SHP77 treated with DMSO at 0.1 percent for 48 hours (cell line): ENCODE measurements around the gene PTX4.

Experiments used
- DNase-seq: peaks from one replicate; lab custom pipeline; 2025; lab: John Stamatoyannopoulos, UW

The PTX4 gene

GRCh38 chr16:1459967-1460366 is 28.8 kb downstream of the PTX4 start:
- no peak for DNase-seq

DNA sequence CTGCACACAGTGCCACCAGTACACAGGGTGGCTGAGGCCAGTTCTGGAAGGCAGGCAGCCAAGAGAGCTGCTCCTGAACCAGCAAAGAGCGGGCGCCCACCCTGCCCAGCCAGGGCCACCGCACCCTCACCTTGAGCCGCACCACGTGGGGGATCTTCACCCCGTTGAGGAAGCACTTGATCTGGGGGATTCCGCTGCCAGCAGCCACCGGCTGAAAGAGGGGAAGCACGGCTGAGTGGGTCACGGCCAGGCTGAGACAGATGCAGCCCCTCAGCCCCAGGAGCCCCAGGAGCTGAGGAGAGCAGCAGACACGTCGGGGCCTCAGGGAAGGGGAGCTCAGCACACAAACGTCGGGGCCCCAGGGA is 29.8 kb downstream of the PTX4 start:
- DNase-seq: no peak

DNA sequence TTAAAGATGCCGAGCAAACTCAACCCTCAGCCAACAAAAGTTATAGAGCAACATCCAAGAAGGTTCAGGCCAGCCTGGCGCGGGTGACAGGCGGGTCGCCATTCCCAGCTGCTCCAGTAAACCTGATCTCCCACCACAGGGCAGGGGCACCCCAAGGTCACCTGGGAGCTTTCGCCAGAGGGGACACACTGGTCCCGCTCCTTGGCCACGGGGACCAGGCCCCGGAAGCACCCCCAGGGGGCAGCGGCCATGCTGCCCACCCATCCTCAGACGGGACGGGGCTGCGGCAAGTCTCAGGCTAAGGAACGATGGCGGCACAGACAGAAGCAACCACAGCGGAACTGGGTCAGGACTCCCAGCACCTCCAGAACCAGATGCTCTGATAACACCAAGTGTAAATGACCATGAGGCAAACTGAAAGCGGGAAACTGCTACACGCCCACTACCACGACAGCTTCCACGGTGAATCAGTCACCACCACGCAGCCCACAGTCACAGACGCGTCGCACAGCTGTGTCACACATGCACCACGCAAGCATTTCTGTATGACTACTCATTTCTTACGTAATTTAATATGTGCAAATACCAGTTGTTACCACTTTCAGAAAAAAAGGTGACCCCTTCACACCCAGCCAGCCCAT is 30.3 kb downstream of the PTX4 start:
- no peak for DNase-seq

DNA sequence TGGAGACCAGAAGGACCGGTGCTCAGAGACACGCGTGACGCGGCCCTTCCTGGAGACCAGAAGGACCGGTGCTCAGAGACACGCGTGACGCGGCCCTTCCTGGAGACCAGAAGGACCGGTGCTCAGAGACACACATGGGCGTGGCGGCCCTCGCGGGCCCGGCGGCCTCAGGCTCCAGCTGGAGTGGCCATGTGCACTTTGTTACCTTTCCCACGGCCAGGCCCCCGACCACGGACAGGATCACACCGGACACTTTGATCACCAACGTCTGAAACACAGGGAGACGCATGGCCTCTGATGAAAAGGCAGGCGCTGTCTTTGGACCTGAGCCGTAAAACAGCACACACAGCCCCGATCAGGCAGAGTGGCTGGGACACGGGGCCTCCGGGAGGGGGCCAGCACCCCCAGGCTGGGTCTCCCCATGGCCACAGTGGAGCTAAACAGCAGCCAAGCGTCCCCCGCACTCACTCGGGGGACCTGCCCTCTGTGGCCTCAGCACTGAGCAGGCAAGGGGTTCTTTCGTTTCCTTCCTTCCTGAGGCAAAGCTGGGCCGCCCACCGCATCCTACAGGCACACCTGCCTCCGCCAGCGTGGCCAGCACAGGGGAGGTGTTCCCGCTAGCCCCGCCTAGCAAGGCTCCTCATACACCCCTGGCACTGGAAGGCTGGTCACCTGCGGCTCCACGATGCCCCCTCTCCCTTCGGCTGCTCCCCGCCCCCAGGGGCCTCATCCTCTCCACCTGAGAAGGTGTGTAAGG is 31.1 kb downstream of the PTX4 start:
- no peak for DNase-seq

DNA sequence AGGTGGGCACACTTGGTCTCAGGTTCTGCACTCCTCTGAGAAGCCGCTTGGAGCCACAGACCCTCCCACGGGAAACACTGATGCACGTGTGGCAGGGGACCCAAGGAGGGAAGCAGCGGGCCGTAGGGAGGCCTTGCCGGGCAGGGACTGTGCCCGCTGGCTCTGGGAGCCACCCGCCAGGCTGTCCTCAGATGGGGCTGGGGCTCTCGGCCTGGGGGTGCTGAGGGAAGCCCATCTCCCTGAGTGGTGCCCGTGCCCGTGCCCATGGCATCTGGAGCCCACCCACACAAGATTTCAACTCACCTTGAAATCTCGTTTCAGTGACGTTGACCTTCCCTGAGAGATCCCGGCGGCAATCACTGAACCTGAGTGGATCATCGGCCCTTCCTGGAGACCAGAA is 31.8 kb downstream of the PTX4 start:
- DNase-seq: no peak

GRCh38 chr16:1455190-1456171 is 33.3 kb downstream of the PTX4 start:
- DNase-seq: no peak

- DNase-seq: no peak
Observed at GRCh38 chr16:1454561-1454960, 34.2 kb downstream of the PTX4 start.

GRCh38 chr16:1453316-1453715 is 35.4 kb downstream of the PTX4 start:
- no peak for DNase-seq

DNA sequence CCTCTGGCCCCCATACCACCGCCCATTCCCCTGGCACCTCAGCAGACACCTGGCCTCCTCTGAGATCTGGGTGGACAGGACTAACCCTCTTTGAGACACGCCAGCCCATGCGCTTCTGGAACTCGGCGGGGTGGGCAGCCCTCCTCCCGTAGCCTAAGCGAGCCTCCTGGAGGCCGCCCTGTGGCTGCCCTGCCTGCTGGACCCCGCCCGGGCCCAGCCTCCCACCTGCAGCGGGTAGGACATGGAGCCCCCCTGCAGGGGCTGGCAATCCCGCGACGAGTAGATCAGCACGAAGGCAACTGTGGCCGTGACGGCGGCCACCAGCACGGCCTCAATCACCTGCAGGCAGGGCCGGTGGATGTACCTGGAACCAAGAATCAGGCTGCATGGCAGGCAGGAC is 36.2 kb downstream of the PTX4 start:
- no peak for DNase-seq

DNA sequence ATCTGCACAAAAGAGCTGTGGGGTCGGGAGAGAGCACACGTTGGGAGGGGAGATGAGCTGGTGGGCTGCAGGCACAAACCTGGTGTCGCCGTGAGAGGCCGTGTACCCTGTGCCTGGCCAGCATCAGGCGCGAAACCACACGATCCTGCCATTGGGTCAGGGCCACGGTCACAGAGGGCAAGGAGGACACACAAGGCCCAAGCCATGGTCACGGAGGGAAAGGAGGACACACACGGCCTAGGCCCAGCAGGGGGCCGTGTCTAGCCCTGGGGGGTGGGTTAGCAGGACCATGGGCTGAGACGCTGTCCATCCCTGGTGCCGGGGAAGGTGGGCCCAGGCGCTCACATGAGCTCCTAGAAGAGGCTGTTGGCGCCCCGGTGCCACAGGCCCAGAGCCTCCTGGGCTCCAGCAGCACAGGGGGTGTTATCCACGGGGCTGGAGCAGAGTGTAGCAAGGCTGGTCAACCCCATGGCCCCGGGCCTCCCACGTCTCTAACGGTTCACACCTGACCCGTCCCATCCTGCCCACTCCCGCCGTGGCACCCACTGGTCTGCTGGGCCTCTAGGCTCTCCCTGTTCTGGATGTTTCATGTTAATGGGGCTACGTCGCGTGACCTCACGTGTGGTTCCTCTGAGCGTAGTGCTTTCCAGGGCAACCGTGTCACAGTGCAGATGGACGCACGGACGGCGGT is 36.9 kb downstream of the PTX4 start:
- DNase-seq: no peak

DNA sequence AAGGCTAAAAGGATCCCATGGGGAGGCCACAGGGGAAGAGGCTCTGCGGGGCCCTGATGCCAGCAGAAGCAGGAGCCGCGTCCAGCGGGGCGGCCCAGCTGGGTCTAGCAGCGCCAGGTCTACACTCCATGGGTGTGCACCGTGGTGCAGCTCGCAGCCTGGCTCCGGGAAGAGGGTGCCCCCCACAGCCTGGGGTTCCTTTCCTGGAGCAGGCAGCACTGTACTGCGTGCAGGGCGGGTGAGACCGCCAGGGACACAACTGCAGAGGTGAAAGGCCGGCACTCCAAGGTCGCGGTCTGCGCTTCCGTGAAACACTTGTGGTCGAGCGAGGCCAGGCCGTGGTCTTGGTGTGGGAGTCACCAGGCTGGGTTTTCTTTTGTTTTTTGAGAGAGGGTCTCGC is 37.9 kb downstream of the PTX4 start:
- no peak for DNase-seq

DNA sequence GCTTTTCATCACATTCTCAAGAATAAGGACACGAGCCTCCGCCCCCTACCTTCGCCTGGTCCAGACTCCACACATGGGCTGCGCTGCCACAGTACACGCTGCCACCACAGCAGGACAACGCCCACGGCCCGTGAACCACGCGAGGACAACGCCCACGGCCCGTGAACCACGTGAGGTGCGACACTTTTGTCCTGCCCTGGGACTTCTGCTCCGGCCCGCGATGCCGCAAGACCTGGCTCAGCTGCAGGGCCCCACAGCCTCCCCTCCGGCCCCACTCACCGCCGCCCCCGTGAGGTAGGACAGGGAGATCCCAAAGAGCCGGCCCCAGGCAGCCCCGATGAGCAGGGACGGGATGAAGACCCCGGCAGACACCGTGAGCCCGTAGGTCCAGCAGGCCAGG is 38.5 kb downstream of the PTX4 start:
- no peak for DNase-seq

- DNase-seq: no peak
Observed at GRCh38 chr16:1449201-1449788, 39.4 kb downstream of the PTX4 start.

- no peak for DNase-seq
Observed at GRCh38 chr16:1448536-1449116, 40.1 kb downstream of the PTX4 start.

GRCh38 chr16:1447965-1448364 is 40.8 kb downstream of the PTX4 start:
- no peak for DNase-seq

- DNase-seq: no peak
Observed at GRCh38 chr16:1446296-1447080, 42.3 kb downstream of the PTX4 start.

DNA sequence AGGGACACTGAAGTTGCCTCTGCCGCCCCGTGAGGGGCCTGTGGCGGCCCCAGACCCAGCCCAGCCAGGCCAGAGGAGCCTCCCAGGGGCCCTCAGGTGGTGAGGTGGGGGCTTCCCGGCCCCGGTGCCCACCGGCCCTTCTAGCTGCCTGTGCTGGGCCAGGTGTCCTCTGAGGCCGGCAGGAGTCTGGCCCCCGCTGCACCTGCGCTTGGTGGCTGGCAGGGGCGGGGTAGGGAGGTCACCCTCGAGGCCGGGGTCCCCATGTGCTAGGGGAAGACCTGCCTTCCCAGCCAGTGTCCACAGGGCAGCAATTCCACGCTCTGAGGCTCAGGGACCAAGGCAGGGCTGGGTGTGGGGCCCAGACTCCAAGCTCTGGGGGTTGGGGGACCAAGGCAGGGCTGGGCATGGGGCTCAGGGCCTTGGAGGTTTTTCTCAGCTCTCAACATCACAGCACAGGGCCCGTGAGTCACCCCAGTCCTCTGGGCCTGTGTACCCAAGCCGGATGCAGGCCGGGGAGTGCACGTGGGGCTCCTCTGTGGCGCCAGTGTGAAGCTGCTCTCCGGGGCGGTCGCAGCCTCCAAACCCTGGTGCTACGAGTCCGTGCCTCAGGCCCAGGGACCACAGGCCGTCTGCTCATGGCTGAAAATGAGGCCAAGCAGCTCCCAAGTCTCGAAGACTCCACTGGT is 43.1 kb downstream of the PTX4 start:
- DNase-seq: no peak

- DNase-seq: no peak
Observed at GRCh38 chr16:1444730-1445517, 43.8 kb downstream of the PTX4 start.
